HG02943 (cell line): ENCODE data around the gene ITPK1.

ENCODE experiments used
- ATAC-seq: cut with Tn5 transposase; IDR thresholded peaks from one replicate; pipeline ENCODE4 v1.9.1; 2021; ENCODE audit warnings: mild to moderate bottlenecking, low read depth, moderate library complexity; ENCODE audit not compliant: unreplicated experiment

ITPK1 gene

GRCh38 chr14:92944976-92945375 lies 170.7 kb downstream of the ITPK1 start:
- no peak for ATAC-seq

- no peak for ATAC-seq
Observed at GRCh38 chr14:92943855-92944570, 171.7 kb downstream of the ITPK1 start.

GRCh38 chr14:92942976-92943710 lies 172.6 kb downstream of the ITPK1 start:
- ATAC-seq = no peak

GRCh38 chr14:92942576-92942975 lies 173.1 kb downstream of the ITPK1 start:
- no peak for ATAC-seq

GRCh38 chr14:92942136-92942535 lies 173.6 kb downstream of the ITPK1 start:
- ATAC-seq = no peak

- no peak for ATAC-seq
Observed at GRCh38 chr14:92941531-92941930, 174.2 kb downstream of the ITPK1 start.

- ATAC-seq = no peak
Observed at GRCh38 chr14:92940543-92940942, 175.2 kb downstream of the ITPK1 start.

- ATAC-seq = no peak
Observed at GRCh38 chr14:92939699-92940098, 176.0 kb downstream of the ITPK1 start.

GRCh38 chr14:92938890-92939671 lies 176.6 kb downstream of the ITPK1 start:
- no peak for ATAC-seq

- ATAC-seq = no peak
Observed at GRCh38 chr14:92938235-92938875, 177.4 kb downstream of the ITPK1 start.

GRCh38 chr14:92937051-92937937 lies 178.4 kb downstream of the ITPK1 start:
- no peak for ATAC-seq

GRCh38 chr14:92936085-92936484 lies 179.6 kb downstream of the ITPK1 start:
- ATAC-seq = no peak

- no peak for ATAC-seq
Observed at GRCh38 chr14:92935446-92935845, 180.3 kb downstream of the ITPK1 start.

- no peak for ATAC-seq
Observed at GRCh38 chr14:92934196-92935085, 181.3 kb downstream of the ITPK1 start.

GRCh38 chr14:92933481-92933880 lies 182.2 kb downstream of the ITPK1 start:
- no peak for ATAC-seq

GRCh38 chr14:92932448-92933395 lies 183.0 kb downstream of the ITPK1 start:
- ATAC-seq = no peak

- no peak for ATAC-seq
Observed at GRCh38 chr14:92931681-92932447, 183.9 kb downstream of the ITPK1 start.
